Neural cell (in vitro differentiated cells): ENCODE data around the gene MBD2. TPM values are rescaled to one million over a fixed set of nuclear protein-coding genes. Genes with fewer than 3 reads are reported as not detected.

ENCODE experiments used
- H2AFZ ChIP-seq: fragments of 200-600, 300-800 bp; sonication (generic), shearing (Covaris generic); 2 replicates; pipeline ENCODE4 v1.6.0; 2014; ENCODE audit warnings: low read depth, mild to moderate bottlenecking, antibody characterized with exemption, low read length, moderate library complexity
- H3F3A ChIP-seq: fragments of 200-600 bp; shearing (Covaris generic); 2 replicates; pipeline ENCODE4 v1.6.1; 2016; ENCODE audit warnings: mild to moderate bottlenecking, moderate library complexity, mixed read lengths, antibody characterized with exemption, low read length; ENCODE audit not compliant: insufficient read depth, poor library complexity, severe bottlenecking
- H3K27ac ChIP-seq: fragments of 200-600, 300-800 bp; sonication (generic), shearing (Covaris generic); 2 replicates; pipeline ENCODE4 v1.5.1; 2014; ENCODE audit warnings: mild to moderate bottlenecking, low read length, moderate library complexity
- H3K27me3 ChIP-seq: fragments of 300-800, 200-600 bp; sonication (generic), shearing (Covaris generic); 2 replicates; pipeline ENCODE4 v1.6.0; 2014; ENCODE audit warnings: mild to moderate bottlenecking, low read depth, low read length, moderate library complexity; ENCODE audit not compliant: insufficient read depth
- H3K36me3 ChIP-seq: fragments of 300-800, 200-600 bp; sonication (generic), shearing (Covaris generic); 2 replicates; pipeline ENCODE4 v1.5.1; 2014; ENCODE audit warnings: mild to moderate bottlenecking, antibody characterized with exemption, low read length, moderate library complexity; ENCODE audit not compliant: insufficient read depth
- H3K4me2 ChIP-seq: fragments of 300-800, 200-600 bp; sonication (generic), shearing (Covaris generic); 2 replicates; pipeline ENCODE4 v1.6.0; 2014; ENCODE audit warnings: mild to moderate bottlenecking, low read length
- H3K4me3 ChIP-seq: fragments of 300-800, 200-600 bp; sonication (generic), shearing (Covaris generic); 2 replicates; pipeline ENCODE4 v1.5.1; 2014; ENCODE audit warnings: mild to moderate bottlenecking, low read length, moderate library complexity
- H3K79me2 ChIP-seq: fragments of 200-600 bp; shearing (Covaris generic); replicated peaks from 2 replicates; pipeline ENCODE4 v1.6.0; 2014; ENCODE audit warnings: mild to moderate bottlenecking, low read length, moderate library complexity; ENCODE audit not compliant: insufficient read depth
- H3K9ac ChIP-seq: fragments of 300-800, 200-600 bp; sonication (generic), shearing (Covaris generic); 2 replicates; pipeline ENCODE4 v1.6.1; 2016; ENCODE audit warnings: mild to moderate bottlenecking, low read length, mixed read lengths
- H3K9me2 ChIP-seq: fragments of 200-600 bp; shearing (Covaris generic); 2 replicates; pipeline ENCODE4 v1.6.1; 2016; ENCODE audit warnings: mild to moderate bottlenecking, low read length, mixed read lengths; ENCODE audit not compliant: insufficient read depth
- H3K9me3 ChIP-seq: fragments of 200-600, 300-800 bp; sonication (generic), shearing (Covaris generic); 2 replicates; pipeline ENCODE4 v1.6.1; 2016; ENCODE audit warnings: mild to moderate bottlenecking, mixed run types, low read length, moderate library complexity, mixed read lengths
- H4K20me1 ChIP-seq: fragments of 200-600 bp; shearing (Covaris generic); 2 replicates; pipeline ENCODE4 v1.6.1; 2016; ENCODE audit warnings: mild to moderate bottlenecking, mixed run types; ENCODE audit not compliant: insufficient read depth
- CTCF ChIP-seq: fragments of 450-650 bp; IDR thresholded peaks from 2 replicates; pipeline ENCODE4 v1.5.1; 2014; ENCODE audit warnings: antibody characterized with exemption, mild to moderate bottlenecking, moderate library complexity; ENCODE audit not compliant: poor library complexity, severe bottlenecking
- EP300 ChIP-seq: fragments of 450-650 bp; conservative IDR thresholded peaks from 2 replicates; pipeline ENCODE4 v1.6.1; 2014; ENCODE audit warnings: antibody characterized with exemption, mild to moderate bottlenecking, moderate library complexity; ENCODE audit not compliant: poor library complexity, severe bottlenecking
- EZH2 ChIP-seq: fragments of 200-600, 300-800 bp; shearing (Covaris generic), sonication (generic); IDR thresholded peaks from 2 replicates; pipeline ENCODE4 v1.6.1; 2014; ENCODE audit warnings: antibody characterized with exemption, low read length, borderline replicate concordance, mild to moderate bottlenecking; ENCODE audit not compliant: insufficient read depth, poor library complexity, severe bottlenecking
- MXI1 ChIP-seq: fragments of 450-650 bp; conservative IDR thresholded peaks from 2 replicates; pipeline ENCODE4 v1.6.1; 2014; ENCODE audit warnings: antibody characterized with exemption, mild to moderate bottlenecking; ENCODE audit not compliant: poor library complexity, severe bottlenecking
- POLR2AphosphoS5 ChIP-seq: IDR thresholded peaks from 2 replicates; pipeline ENCODE4 v1.6.1; 2012
- RAD21 ChIP-seq: fragments of 450-650 bp; conservative IDR thresholded peaks from 2 replicates; pipeline ENCODE4 v1.6.1; 2014; ENCODE audit warnings: antibody characterized with exemption, mild to moderate bottlenecking, moderate library complexity
- REST ChIP-seq: IDR thresholded peaks from 2 replicates; pipeline ENCODE4 v1.6.1; 2012; ENCODE audit warnings: borderline replicate concordance
- SMC3 ChIP-seq: fragments of 450-650 bp; conservative IDR thresholded peaks from 2 replicates; pipeline ENCODE4 v1.6.1; 2014; ENCODE audit warnings: antibody characterized with exemption, mild to moderate bottlenecking, moderate library complexity; ENCODE audit not compliant: poor library complexity
- TAF1 ChIP-seq: IDR thresholded peaks from 2 replicates; pipeline ENCODE4 v1.6.1; 2012; ENCODE audit warnings: low read depth
- polyA plus RNA-seq: library from polyadenylated mRNA; depleted of rRNA; stranded (reverse); fragments of >200 nt; gene quantifications from 2 replicates; pipeline ENCODE4 v1.2.3, GENCODE V29; 2014

Gene MBD2
- polyA plus RNA-seq, 1 donor from 2014 or later, result 16.4 TPM

- no peaks in the 10 kb centered on the region for H3F3A ChIP-seq
- no peaks in the 10 kb centered on the region for H3K79me2 ChIP-seq
- peaks cover 5% of the 10 kb centered on the region for H3K9me3 ChIP-seq
- H3K9me2 ChIP-seq, result no peaks in the 10 kb centered on the region
- no peak overlapping the region for H3K27ac ChIP-seq
- no peak overlapping the region for H3K9ac ChIP-seq
- H2AFZ ChIP-seq, result no peak overlapping the region
- H3K4me3 ChIP-seq, result no peak overlapping the region
- no peak overlapping the region for H3K4me2 ChIP-seq
- TF ChIP-seq TAF1 (no peak), MXI1 (no peak), EZH2 (no peak), REST (no peak), POLR2AphosphoS5 (no peak), SMC3 (no peak), EP300 (no peak)
- no peaks in the 10 kb centered on the region for H3K27me3 ChIP-seq
- H4K20me1 ChIP-seq, result no peaks in the 10 kb centered on the region
- no peaks in the 10 kb centered on the region for H3K36me3 ChIP-seq
These were observed 89.3 kb downstream of the MBD2 start for GRCh38 chr18:54135216-54135615.

GRCh38 chr18:54134053-54134452 is 90.4 kb downstream of the MBD2 start:
- H2AFZ ChIP-seq, result no peak overlapping the region
- H3K27me3 ChIP-seq, result no peaks in the 10 kb centered on the region
- H3K36me3 ChIP-seq, result no peaks in the 10 kb centered on the region
- TF ChIP-seq EP300 (no peak), POLR2AphosphoS5 (no peak), EZH2 (no peak), CTCF (no peak), REST (no peak), SMC3 (no peak), RAD21 (no peak), MXI1 (no peak), TAF1 (no peak)
- H4K20me1 ChIP-seq, result no peaks in the 10 kb centered on the region
- no peak overlapping the region for H3K9ac ChIP-seq
- no peaks in the 10 kb centered on the region for H3F3A ChIP-seq
- no peaks in the 10 kb centered on the region for H3K9me2 ChIP-seq
- no peak overlapping the region for H3K27ac ChIP-seq
- H3K79me2 ChIP-seq, result no peaks in the 10 kb centered on the region
- no peak overlapping the region for H3K4me2 ChIP-seq
- no peak overlapping the region for H3K4me3 ChIP-seq
- H3K9me3 ChIP-seq, result no peaks in the 10 kb centered on the region
